Smooth muscle cell (in vitro differentiated cells): ENCODE data around the gene GPR183. TPM values are rescaled to one million over a fixed set of nuclear protein-coding genes. Genes with fewer than 3 reads are reported as not detected.
A peak's percentile ranks its signal among the peaks of the same experiment; 100 is the strongest.

Experiments
- DNase-seq: peaks from one replicate; lab custom pipeline; 2025; ENCODE audit not compliant: unreplicated experiment; lab: John Stamatoyannopoulos, UW
- H2AFZ ChIP-seq: fragments of 200-600 bp; sonication (generic); 2 replicates; pipeline ENCODE4 v1.6.0; 2016; ENCODE audit warnings: antibody characterized with exemption, low read depth, mild to moderate bottlenecking
- H3F3A ChIP-seq: fragments of 200-600 bp; sonication (generic); 2 replicates; pipeline ENCODE4 v1.6.0; 2017; ENCODE audit warnings: antibody characterized with exemption, low read depth
- H3K27ac ChIP-seq: fragments of 200-600 bp; sonication (generic); 2 replicates; pipeline ENCODE4 v1.5.1; 2016; ENCODE audit warnings: low read depth, mild to moderate bottlenecking
- H3K27me3 ChIP-seq: fragments of 200-600 bp; sonication (generic); 2 replicates; pipeline ENCODE4 v1.6.1; 2016; ENCODE audit warnings: low read depth, mild to moderate bottlenecking
- H3K36me3 ChIP-seq: fragments of 200-600 bp; sonication (generic); 2 replicates; pipeline ENCODE4 v1.5.1; 2016; ENCODE audit warnings: low read depth
- H3K4me1 ChIP-seq: fragments of 200-600 bp; sonication (generic); 2 replicates; pipeline ENCODE4 v1.5.1; 2016; ENCODE audit warnings: low read depth
- H3K4me2 ChIP-seq: fragments of 200-600 bp; sonication (generic); 2 replicates; pipeline ENCODE4 v1.6.0; 2016; ENCODE audit warnings: mild to moderate bottlenecking
- H3K4me3 ChIP-seq: fragments of 200-600 bp; sonication (generic); 2 replicates; pipeline ENCODE4 v1.5.1; 2016; ENCODE audit warnings: mild to moderate bottlenecking
- H3K79me2 ChIP-seq: fragments of 200-600 bp; sonication (generic); 2 replicates; pipeline ENCODE4 v1.6.0; 2016; ENCODE audit warnings: low read depth, mild to moderate bottlenecking
- H3K9ac ChIP-seq: fragments of 200-600 bp; sonication (generic); 2 replicates; pipeline ENCODE4 v1.6.0; 2016; ENCODE audit warnings: low read depth
- H3K9me3 ChIP-seq: fragments of 200-600 bp; sonication (generic); replicated peaks from 2 replicates; pipeline ENCODE4 v1.5.1; 2016; ENCODE audit warnings: low read depth
- H4K20me1 ChIP-seq: fragments of 200-600 bp; sonication (generic); 2 replicates; pipeline ENCODE4 v1.6.0; 2016; ENCODE audit warnings: low read depth
- WGBS: methylation state at CpG from one replicate; pipeline ENCODE4 v1.1.7; 2016; ENCODE audit warnings: low lambda C conversion rate; 5-methylcytosine and 5-hydroxymethylcytosine counted together
- polyA plus RNA-seq: library from polyadenylated mRNA; unstranded; fragments of >200 nt; fragmentation: Nextera tagmentation; extraction: Ambion mirVana; gene quantifications from 2 replicates; pipeline ENCODE4 v1.2.1, GENCODE V29; 2016
- total RNA-seq: library from RNA; depleted of rRNA; stranded (reverse); fragments of >200 nt; gene quantifications from 2 replicates; pipeline ENCODE4 v1.2.3, GENCODE V29; 2014
- TF ChIP-seq, protein P1 (sequence below): fragments of 200-600 bp; sonication (generic); IDR thresholded peaks from 2 replicates; pipeline ENCODE4 v1.5.1; 2017; ENCODE audit warnings: borderline replicate concordance, mild to moderate bottlenecking, antibody characterized with exemption; ENCODE audit not compliant: insufficient read depth, poor library complexity, severe bottlenecking

Gene GPR183
- total and polyA plus RNA-seq, 2 experiments from 2014 or later: 32.4 to 33.0 TPM

DNA sequence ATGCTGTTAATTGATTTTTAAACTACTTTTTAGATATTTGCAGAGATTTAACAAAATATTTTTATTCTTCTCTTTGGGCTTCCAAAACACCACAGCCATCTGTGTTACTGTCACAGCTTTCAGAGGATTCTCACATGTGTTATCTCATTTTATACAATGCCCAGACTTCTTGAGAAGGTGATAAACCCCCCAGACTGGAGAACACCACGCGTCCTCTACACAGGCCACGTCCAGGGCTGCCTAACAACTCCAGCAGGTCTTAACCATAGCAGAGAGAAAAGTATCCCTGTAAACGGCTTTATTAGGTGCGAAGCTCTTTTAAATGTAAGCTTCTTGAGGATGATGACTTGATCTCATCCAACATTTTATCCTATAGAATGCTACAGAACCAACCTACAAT, 2.0 kb downstream of the GPR183 start:
- Histone ChIP-seq H3K36me3 (no peaks in the 10 kb centered on the region), H3K27ac (peak overlapping the region; percentile 73), H4K20me1 (peaks cover 17% of the 10 kb centered on the region), H3F3A (peaks cover 19% of the 10 kb centered on the region), H3K9me3 (no peaks in the 10 kb centered on the region), H2AFZ (no peak overlapping the region), H3K4me2 (peak overlapping the region; percentile 75), H3K27me3 (no peaks in the 10 kb centered on the region), H3K79me2 (peaks cover 50% of the 10 kb centered on the region), H3K4me1 (peaks cover 23% of the 10 kb centered on the region), H3K4me3 (peak overlapping the region; percentile 5), H3K9ac (no peak overlapping the region)
- DNase-seq: no peak
- TF ChIP-seq, protein P1, sequence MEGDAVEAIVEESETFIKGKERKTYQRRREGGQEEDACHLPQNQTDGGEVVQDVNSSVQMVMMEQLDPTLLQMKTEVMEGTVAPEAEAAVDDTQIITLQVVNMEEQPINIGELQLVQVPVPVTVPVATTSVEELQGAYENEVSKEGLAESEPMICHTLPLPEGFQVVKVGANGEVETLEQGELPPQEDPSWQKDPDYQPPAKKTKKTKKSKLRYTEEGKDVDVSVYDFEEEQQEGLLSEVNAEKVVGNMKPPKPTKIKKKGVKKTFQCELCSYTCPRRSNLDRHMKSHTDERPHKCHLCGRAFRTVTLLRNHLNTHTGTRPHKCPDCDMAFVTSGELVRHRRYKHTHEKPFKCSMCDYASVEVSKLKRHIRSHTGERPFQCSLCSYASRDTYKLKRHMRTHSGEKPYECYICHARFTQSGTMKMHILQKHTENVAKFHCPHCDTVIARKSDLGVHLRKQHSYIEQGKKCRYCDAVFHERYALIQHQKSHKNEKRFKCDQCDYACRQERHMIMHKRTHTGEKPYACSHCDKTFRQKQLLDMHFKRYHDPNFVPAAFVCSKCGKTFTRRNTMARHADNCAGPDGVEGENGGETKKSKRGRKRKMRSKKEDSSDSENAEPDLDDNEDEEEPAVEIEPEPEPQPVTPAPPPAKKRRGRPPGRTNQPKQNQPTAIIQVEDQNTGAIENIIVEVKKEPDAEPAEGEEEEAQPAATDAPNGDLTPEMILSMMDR: no peak
- WGBS: 29% methylated on average over 5 of the region's 5 CpGs

DNA sequence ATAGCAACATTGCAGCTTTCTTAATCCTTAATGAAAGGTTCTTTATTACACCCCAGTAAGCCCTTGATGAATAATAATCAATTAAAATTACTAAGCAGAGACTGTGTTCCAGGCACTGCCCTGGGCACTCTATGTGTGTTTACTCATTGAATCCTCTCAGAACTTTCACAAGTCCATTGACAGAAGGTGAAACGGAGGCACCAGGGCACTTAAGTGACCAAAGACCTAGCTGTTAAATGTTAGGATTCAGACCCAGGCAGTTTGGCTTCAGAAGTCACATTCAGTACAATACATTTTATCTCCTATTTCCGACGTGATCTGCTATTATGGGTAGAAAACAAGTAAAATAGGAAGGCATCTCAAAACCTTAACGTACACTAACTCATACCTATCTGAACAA, 2.7 kb downstream of the GPR183 start:
- WGBS: 82% methylated on average over 4 of the region's 4 CpGs
- peaks cover 23% of the 10 kb centered on the region for H4K20me1 ChIP-seq
- no peak overlapping the region for H3K9ac ChIP-seq
- no peaks in the 10 kb centered on the region for H3K9me3 ChIP-seq
- no peak for DNase-seq
- TF ChIP-seq, protein P1: no peak
- peaks cover 50% of the 10 kb centered on the region for H3K79me2 ChIP-seq
- no peak overlapping the region for H2AFZ ChIP-seq
- no peaks in the 10 kb centered on the region for H3K36me3 ChIP-seq
- peak overlapping the region; percentile 73 for H3K27ac ChIP-seq
- peaks cover 23% of the 10 kb centered on the region for H3K4me1 ChIP-seq
- no peaks in the 10 kb centered on the region for H3K27me3 ChIP-seq
- H3K4me3 ChIP-seq: no peak overlapping the region
- H3F3A ChIP-seq: peaks cover 13% of the 10 kb centered on the region
- peak overlapping the region; percentile 75 for H3K4me2 ChIP-seq

DNA sequence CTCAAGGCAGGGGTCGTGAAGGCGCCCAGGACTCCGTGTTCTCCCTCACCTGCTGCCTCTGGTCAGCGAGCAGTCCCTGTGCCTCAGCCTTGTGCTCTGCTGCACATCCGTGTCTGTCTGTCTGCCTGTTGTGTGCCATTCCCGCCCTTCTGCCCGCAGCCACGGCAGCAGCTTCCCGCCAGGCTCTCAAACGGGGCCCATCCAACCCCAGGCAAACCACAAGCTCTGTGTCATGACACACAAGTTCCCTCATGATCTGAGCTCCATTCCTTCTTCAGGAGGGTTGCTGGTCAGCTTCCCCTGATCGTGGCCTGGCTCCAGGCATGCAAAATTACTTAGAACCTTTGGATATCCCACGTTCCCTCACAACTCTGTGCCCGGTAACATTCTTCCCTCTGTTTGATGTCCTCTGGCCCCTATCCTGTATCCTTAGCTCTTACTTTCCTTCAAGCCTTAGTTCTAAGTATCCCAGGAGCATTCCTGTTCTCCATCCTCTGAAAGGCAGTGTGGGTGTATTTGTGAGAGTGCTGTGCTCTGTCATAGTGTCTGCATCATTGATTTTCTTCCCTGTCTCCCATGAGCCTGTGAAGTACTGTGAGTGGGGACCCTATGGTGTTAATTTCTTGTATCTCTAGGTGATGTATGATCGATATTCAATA, 3.2 kb downstream of the GPR183 start:
- Histone ChIP-seq H3K4me1 (peaks cover 22% of the 10 kb centered on the region), H3K27me3 (no peaks in the 10 kb centered on the region), H3K4me2 (peak overlapping the region; percentile 75), H2AFZ (no peak overlapping the region), H3K79me2 (peaks cover 53% of the 10 kb centered on the region), H3K9ac (no peak overlapping the region), H3K36me3 (no peaks in the 10 kb centered on the region), H3K9me3 (no peaks in the 10 kb centered on the region), H3K4me3 (no peak overlapping the region), H4K20me1 (peaks cover 28% of the 10 kb centered on the region), H3K27ac (peak overlapping the region; percentile 73), H3F3A (peaks cover 9% of the 10 kb centered on the region)
- no peak for DNase-seq
- TF ChIP-seq, protein P1: no peak
- WGBS: 68% methylated on average over 14 of the region's 14 CpGs
